Heart left ventricle (tissue), 13 donors: ENCODE data around the gene SLTM.

Source experiments
- POLR2A ChIP-seq, 2 donors: fragments of 450-650 bp; IDR thresholded peaks; one replicate each; pipeline ENCODE4 v1.6.1; 2017; ENCODE audit warnings: antibody characterized with exemption in 2 of 2, mild to moderate bottlenecking in 2 of 2, moderate library complexity in 2 of 2
- TF ChIP-seq, protein P1 (sequence below), 12 donors: fragments of 200-600 bp; sonication (generic) in 4 of 12; IDR thresholded peaks; one replicate each; pipeline versions ENCODE4 v1.5.0 to v1.8.0; 2018 to 2022; ENCODE audit warnings: antibody characterized with exemption in 12 of 12, mild to moderate bottlenecking in 5 of 12
- donor health status: ischemic (EF 13 %, LVEDD 7.1; RV severe dilation, severe dysfunction).
- donor health status: DM: no; HTN: yes; CAD: no.
- donor health status: DM: no; HTN: no; CAD: no.
- donor health status: ischemic (EF 25% LVEDD 6.9; RV normal size, moderate dysfunction).
- donor health status: ischemic (EF 25% LVEDD 5.7; RV mildly dilated, moderate dysfunction).
- donor health status: ischemic (EF 35%, LVEDD 5.7; RV mildly dilated, moderate dysfunction).
- donor health status: nonischemic (EF 11% LVEDD 7.7; RV severe dilation, severe dysfunction).
- donor health status: DM: yes; HTN: yes; CAD: no.
- donor health status: PGD.
- donor health status: ischemic (EF 29% LVEDD 5.4; RV normal size, mild dysfunction).
- donor health status: nonischemic (EF 23%, LVEDD 6.1; RV moderate dilation, normal function).

DNA sequence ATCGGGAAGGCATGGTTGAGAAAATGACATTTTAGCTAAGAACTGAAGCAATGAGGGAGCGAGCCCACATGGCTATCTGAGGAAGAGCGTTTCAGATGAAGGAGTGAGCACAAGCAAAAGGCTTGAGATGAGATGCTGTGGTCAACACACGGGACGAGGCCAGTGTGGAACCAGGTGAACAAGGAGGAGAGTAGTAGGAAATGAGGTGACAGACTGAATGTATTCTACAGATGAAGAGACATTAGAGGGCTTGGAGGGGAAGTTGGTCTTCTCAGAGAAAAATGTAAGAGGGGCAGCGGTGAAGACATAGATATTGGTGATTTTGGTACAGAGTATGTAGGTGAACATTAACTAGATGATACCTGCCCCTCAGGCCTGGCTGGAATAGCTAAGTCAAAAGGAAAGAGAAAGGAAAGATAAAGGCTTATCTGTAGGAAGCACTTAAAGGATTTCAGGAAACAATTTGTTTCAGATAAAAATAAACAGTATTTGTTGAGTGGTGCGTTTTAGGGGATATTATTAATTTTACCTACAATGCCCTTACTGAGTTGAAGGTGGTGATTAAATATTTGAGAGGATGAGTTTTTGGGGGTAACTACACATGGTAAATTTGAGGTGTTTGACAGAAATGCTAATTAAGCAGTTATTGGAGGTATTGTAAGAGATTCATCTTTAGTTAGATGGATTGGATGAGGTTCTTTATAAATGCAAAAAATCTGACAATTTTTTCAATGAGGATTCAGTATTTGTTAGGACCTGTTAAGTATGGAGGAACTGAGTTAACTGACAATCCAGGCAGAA lies 57.0 kb downstream of the SLTM start:
- TF ChIP-seq POLR2A (IDR thresholded peaks at IDR 0.05), result no peak
- TF ChIP-seq, protein P1, sequence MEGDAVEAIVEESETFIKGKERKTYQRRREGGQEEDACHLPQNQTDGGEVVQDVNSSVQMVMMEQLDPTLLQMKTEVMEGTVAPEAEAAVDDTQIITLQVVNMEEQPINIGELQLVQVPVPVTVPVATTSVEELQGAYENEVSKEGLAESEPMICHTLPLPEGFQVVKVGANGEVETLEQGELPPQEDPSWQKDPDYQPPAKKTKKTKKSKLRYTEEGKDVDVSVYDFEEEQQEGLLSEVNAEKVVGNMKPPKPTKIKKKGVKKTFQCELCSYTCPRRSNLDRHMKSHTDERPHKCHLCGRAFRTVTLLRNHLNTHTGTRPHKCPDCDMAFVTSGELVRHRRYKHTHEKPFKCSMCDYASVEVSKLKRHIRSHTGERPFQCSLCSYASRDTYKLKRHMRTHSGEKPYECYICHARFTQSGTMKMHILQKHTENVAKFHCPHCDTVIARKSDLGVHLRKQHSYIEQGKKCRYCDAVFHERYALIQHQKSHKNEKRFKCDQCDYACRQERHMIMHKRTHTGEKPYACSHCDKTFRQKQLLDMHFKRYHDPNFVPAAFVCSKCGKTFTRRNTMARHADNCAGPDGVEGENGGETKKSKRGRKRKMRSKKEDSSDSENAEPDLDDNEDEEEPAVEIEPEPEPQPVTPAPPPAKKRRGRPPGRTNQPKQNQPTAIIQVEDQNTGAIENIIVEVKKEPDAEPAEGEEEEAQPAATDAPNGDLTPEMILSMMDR (IDR thresholded peaks at IDR 0.05), result no peak
